Measurements from ENCODE around the gene CD200R1. TPM values are rescaled to one million over a fixed set of nuclear protein-coding genes. Genes with fewer than 3 reads are reported as not detected.

The CD200R1 gene
- total RNA-seq (2021; fragmentation: NEBNext Ultra II Directional; extraction: Animal tissue kit (Norgen Biotek cat#: 25700)) (not detected in 2 replicates), polyA plus RNA-seq (2011; rRNA removed) (0.02 TPM in 1 of 2 replicates, not detected in the other), polyA minus RNA-seq (2011; rRNA and poly(A)+ RNA removed) (not detected in 2 replicates)
- polyA plus RNA-seq (2011; cell fraction: cytosol; rRNA removed), result not detected
- polyA plus RNA-seq (2011; cell fraction: nucleus; rRNA removed), result not detected
- not detected in 4 replicates for polyA plus RNA-seq (2012, experiment 1 of 2)
- polyA plus RNA-seq (2012, experiment 2 of 2), result not detected
- 0.08 TPM for polyA plus RNA-seq (2013, experiment 1 of 2)
- polyA plus RNA-seq (2013, experiment 2 of 2), result 0.06 TPM
- not detected for polyA minus RNA-seq (2011; cell fraction: cytosol; rRNA and poly(A)+ RNA removed)
- not detected for polyA minus RNA-seq (2011; cell fraction: nucleus; rRNA and poly(A)+ RNA removed)
- long read RNA-seq, experiment 1, result 0 reads
- long read RNA-seq, experiment 2, result 0 reads

- Histone ChIP-seq H3K4me1 (replicated peaks in 1 of 4; ENCODE audit: control insufficient read depth in 3 of 4, insufficient read depth in 4 of 4, low read length in 3 of 4) (no peaks in the 10 kb centered on the region), H3K36me3 (ENCODE audit: control insufficient read depth in 2 of 4, insufficient read depth in 4 of 4, low read length in 3 of 4) (no peaks in the 10 kb centered on the region), H3K4ac (replicated peaks; ENCODE audit: insufficient read length, low read depth, low read length) (no peak within 1 kb of the TSS), H2BK120ac (replicated peaks; ENCODE audit: low read depth, low read length) (no peak within 1 kb of the TSS), H2BK5ac (ENCODE audit: low read depth, low read length) (no peak within 1 kb of the TSS), H2AK5ac (ENCODE audit: low read depth, low read length) (no peak within 1 kb of the TSS), H2BK15ac (ENCODE audit: low read length) (no peak within 1 kb of the TSS), H3K23me2 (ENCODE audit: low read depth, low read length) (no peaks in the 10 kb centered on the region), H3K14ac (ENCODE audit: insufficient read length) (no peak within 1 kb of the TSS), H3K23ac (ENCODE audit: insufficient read length) (no peak within 1 kb of the TSS), H2BK12ac (ENCODE audit: low read depth, low read length) (no peak within 1 kb of the TSS), H4K8ac (ENCODE audit: extremely low read depth, insufficient read depth, low read length) (no peak within 1 kb of the TSS), H3K56ac (replicated peaks; ENCODE audit: insufficient read length, low read depth, low read length) (no peak within 1 kb of the TSS), H4K5ac (ENCODE audit: insufficient read length, low read depth, low read length) (no peak within 1 kb of the TSS), H3K79me2 (ENCODE audit: control insufficient read depth in 1 of 2, insufficient read depth in 2 of 2, low read length in 2 of 2) (no peaks in the 10 kb centered on the region), H3K27me3 (replicated peaks in 1 of 4; ENCODE audit: control insufficient read depth in 3 of 4, extremely low read depth in 1 of 4, insufficient read depth in 3 of 4, low read length in 3 of 4) (no peaks in the 10 kb centered on the region), H3K27ac (ENCODE audit: low read depth, low read length) (no peak within 1 kb of the TSS), H3K4me2 (ENCODE audit: insufficient read depth in 1 of 2, low read depth in 2 of 2, low read length in 2 of 2) (no peak within 1 kb of the TSS), H2AFZ (ENCODE audit: low read length) (no peak within 1 kb of the TSS), H4K20me1 (replicated peaks in 1 of 2; ENCODE audit: control insufficient read depth in 1 of 2, insufficient read depth in 2 of 2, low read length in 2 of 2) (no peaks in the 10 kb centered on the region), H3K79me1 (ENCODE audit: low read depth, low read length) (no peaks in the 10 kb centered on the region), H4K91ac (replicated peaks; ENCODE audit: insufficient read length, low read length) (no peak within 1 kb of the TSS), H3K4me3 (ENCODE audit: extremely low read depth in 1 of 4, insufficient read depth in 2 of 4, low read depth in 3 of 4, low read length in 4 of 4) (no peak within 1 kb of the TSS), H3K9ac (replicated peaks in 1 of 4; ENCODE audit: extremely low read depth in 1 of 4, low read depth in 3 of 4, low read length in 3 of 4) (no peak within 1 kb of the TSS), H3K9me3 (ENCODE audit: insufficient read depth in 2 of 2, low read depth in 1 of 2, low read length in 1 of 2) (no peaks in the 10 kb centered on the region), H2BK20ac (ENCODE audit: low read length) (no peak within 1 kb of the TSS), H3K18ac (ENCODE audit: extremely low read depth, low read length) (no peak within 1 kb of the TSS)
- 92% methylated on average over 5 of the region's 5 CpGs; no CpG with 5 or more reads in 1 of the 2 experiments for WGBS, 2 experiments (ENCODE audit: extremely low coverage in 1 of 2, insufficient coverage in 1 of 2, insufficient read length in 1 of 2, insufficient replicate concordance in 2 of 2, low coverage in 1 of 2, low lambda C conversion rate in 2 of 2, missing lambda C conversion rate in 1 of 2)
- ChIA-PET CTCF (ENCODE audit: partially characterized antibody) (interaction anchor here (0.7 to 1.3 kb wide), 6 partner anchors 8 to 240 kb away, joined by 3 to 6 read pairs (median 3); no protein-coding TSS in a partner anchor), POLR2A (ENCODE audit: partially characterized antibody) (interaction anchor here (1.0 to 2.2 kb wide), 2 partner anchors 16 to 44 kb away, joined by 4 to 7 read pairs; partner anchors contain the start of gene GTPBP8)
- FAIRE-seq (no peak), DNase-seq (ENCODE audit: low read depth in 1 of 2, low spot score in 2 of 2) (no peak)
- TF ChIP-seq EZH2 (IDR thresholded peaks at IDR 0.05; ENCODE audit: low read depth, low read length, severe bottlenecking) (no peak), ASH2L (IDR thresholded peaks at IDR 0.05; ENCODE audit: low read length) (no peak), CTCF (IDR thresholded peaks at IDR 0.05; ENCODE audit: control extremely low read depth in 1 of 3, insufficient read depth in 1 of 3, low read depth in 1 of 3, low read length in 3 of 3) (no peak), RXRA (IDR thresholded peaks at IDR 0.05; ENCODE audit: insufficient read depth, low read depth, low read length) (no peak), YY1 (IDR thresholded peaks at IDR 0.05; ENCODE audit: low read depth, low read length) (no peak), HDAC2 (IDR thresholded peaks at IDR 0.05; ENCODE audit: borderline replicate concordance in 1 of 2, low read depth in 2 of 2, low read length in 2 of 2) (no peak), GTF2F1 (IDR thresholded peaks at IDR 0.05; ENCODE audit: borderline replicate concordance, low read depth, low read length) (no peak), TAF7 (optimal IDR thresholded peaks at IDR 0.05; ENCODE audit: borderline replicate concordance, low read depth, low read length) (no peak), TEAD4 (IDR thresholded peaks at IDR 0.05; ENCODE audit: low read depth, low read length) (no peak)
Observed at GRCh38 chr3:112974894-112975293, at the start of gene CD200R1. TSS of gene CD200R1 (minus strand) at chr3:112975103. CDS start at chr3:112974857, 246 bp downstream.
